HG03097 (cell line): ENCODE measurements around the gene LYZL6.

Source experiments
- ATAC-seq: cut with Tn5 transposase; IDR thresholded peaks from one replicate; pipeline ENCODE4 v1.9.1; 2021; ENCODE audit not compliant: unreplicated experiment, low FRiP score

LYZL6 gene, protein sequence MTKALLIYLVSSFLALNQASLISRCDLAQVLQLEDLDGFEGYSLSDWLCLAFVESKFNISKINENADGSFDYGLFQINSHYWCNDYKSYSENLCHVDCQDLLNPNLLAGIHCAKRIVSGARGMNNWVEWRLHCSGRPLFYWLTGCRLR

DNA sequence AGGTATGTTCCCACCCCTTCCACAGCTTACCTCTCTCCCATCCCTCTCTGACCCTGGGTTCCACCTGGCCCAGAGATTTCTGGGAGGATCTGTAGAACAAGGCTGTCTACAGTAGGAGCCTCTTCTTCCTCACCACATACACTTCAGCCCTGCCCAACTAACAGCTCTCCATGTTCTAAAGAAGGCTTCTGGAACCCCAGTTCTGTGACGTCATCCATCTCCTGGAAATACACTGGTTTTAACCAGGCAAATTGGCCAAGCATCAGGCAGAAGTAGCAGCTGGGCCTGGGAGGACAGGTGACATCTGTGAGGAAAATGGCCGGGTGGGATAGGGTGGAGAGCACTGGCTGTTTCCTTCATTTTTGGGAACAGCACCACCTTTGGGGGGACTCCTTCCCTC is at the start of gene LYZL6:
Gene LYZL6 (minus strand): TSS at position 177 of the 400 bp plus-strand sequence. CDS start 4,357 bp downstream, outside the sequence.
- ATAC-seq = no peak

DNA sequence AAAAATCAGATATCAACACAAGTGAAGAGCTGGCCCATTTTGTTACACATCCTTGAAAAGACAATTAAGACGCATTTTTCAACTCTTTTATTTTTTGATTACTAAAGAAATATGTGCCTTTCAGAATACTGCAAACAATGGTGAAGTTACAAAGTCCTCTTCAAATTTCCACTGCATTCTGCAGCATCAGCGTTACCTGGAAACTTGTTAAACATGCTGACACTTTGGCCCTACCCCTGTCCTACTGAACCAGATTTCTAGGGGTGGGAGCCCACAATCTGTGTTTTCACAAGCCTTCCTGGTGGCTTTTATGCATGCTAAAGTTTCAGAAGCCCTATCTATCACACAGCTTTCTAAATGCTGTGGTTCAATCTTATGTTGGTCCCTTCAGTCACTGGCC is 47.6 kb upstream of the LYZL6 start:
- ATAC-seq = no peak

DNA sequence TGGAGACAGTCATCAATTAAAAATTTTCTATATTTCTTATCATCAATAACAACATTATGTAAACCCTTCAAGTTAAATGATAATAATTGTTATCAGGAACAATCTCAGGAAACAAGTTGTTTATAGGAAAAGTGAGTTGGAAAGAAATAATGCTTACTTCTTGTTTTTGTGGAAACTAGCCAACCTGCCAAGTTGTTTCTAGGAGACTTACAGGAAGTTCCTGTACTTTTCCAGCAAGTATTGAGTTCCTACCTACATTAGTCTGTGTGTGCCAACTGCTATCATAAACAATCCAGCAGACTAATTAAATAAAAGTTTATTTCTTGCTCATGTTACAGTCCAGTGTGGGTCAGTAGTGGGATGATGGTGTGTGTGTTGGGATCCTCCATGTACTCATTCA is 44.7 kb upstream of the LYZL6 start:
- ATAC-seq = no peak

DNA sequence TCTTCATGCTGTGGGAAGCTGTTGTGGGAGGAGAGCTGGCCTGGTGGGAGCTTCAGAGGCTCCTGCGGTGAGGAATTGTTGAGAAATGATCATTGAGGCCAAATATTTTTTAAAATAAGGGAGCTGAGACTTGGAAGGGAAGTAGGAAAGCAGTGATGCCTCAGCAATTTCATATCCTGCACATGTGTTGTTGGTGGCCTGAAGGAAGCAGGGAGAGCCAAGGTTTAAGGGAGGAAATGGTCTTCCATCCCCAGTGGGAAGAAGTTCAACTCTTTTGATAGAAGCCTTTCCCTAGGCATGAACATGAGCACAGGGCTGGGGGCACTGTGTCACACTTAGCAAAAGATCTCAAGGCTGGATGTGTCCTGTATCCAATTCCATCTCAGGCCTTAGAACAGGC is 43.1 kb upstream of the LYZL6 start, which contains the start of gene CCL14:
Gene CCL14 (minus strand): TSS at position 87 of the 400 bp plus-strand sequence. CDS start 80 bp downstream, at position 7.
- ATAC-seq = no peak

DNA sequence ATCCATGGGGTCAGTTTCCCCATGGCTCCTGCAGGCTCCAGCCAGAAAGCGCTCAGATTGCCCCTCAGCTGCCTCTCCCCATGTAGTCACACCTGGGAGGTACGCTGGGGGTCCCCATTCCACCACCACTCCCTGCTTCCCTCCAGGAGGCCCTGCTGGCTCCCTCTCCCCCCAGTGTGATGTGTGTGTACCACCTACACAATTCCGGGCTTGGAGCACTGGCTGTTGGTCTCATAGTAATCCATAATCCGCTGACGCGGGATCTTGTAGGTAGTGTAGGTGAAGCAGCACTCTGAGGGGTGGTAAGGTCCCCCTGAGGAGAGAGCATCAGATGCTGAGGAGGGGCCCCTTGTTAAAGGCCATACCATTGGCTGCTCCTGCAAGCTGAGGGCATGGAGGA is 40.6 kb upstream of the LYZL6 start:
- ATAC-seq = no peak

DNA sequence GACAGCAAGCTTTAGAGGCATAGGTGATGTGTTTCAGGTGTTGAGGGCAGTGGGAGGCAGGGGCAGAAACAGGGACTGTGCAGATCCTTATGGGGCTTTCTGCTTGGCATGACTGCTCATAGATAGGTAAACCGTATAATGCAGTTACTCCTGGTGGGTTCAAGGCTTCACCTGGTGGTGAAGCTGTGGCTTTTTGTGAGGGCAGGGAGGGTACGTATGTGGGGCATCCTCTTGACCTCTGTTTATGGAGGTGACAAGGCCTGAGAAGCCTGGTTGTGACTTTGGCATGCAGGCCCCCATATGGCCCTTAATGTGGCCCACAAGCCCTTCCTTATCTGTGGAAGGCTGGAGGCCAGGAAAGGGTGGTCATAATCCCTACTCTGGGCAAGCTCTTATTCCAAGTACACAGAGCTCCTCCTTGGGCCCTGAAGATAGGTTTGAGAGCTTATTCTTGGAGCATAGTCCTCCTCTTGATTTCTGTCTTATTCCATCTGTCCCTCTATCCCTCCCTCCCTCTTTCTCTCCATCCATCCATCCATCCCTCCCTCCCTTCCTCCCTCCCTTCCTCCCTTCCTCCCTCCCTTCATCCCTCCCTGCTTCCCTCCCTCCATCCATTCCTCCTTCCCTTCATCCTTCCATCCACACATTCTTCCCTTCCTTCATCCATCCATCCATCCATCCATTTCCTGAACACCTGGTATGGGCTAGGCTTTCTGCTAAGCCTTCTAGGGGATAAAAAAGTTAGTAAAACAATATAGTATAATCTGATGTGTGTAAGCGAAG is 39.1 kb upstream of the LYZL6 start:
- no peak for ATAC-seq

DNA sequence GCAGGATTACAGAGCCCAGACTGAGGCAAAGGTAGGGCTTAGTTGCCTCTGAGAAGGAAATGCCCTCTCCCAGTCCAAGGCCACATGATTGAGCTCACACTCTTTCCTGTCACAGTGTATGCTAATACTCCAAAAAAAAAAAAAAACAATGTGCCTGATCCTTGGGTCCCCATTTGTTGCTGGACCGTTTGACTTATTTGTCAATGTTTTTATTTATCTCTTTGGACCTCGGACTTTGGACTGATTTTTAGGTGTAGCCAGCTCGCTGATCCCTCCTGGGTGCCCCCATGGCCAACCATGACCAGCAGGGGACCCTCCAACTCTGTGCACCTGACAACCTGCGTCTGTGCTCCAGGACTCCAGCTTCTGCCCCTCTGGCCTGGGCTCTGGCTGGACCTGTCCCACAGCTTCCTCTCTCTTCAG is 38.4 kb upstream of the LYZL6 start:
- no peak for ATAC-seq

DNA sequence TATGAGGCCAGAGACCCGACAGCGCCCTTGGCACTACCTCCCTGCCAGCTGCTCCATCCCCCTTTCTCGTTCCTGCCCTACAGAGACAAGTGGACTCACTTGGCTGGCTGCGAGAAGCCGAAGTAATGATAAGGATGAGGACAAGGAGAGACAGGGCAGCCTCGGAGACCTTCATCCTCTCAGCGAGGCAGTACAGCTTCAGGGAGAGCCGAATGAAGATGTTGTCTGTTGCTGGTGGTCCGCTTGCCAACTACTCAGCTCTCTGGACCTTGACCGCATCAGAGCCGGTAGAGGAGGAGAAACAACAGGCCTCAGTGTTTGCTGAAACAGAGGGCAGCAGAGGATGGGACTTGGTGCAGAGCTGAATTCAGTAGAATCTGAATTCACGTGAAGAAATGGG is 37.7 kb upstream of the LYZL6 start, which contains the start of gene CCL16:
Gene CCL16 (minus strand): TSS at position 252 of the 400 bp plus-strand sequence. CDS start 77 bp downstream, at position 175.
- no peak for ATAC-seq

DNA sequence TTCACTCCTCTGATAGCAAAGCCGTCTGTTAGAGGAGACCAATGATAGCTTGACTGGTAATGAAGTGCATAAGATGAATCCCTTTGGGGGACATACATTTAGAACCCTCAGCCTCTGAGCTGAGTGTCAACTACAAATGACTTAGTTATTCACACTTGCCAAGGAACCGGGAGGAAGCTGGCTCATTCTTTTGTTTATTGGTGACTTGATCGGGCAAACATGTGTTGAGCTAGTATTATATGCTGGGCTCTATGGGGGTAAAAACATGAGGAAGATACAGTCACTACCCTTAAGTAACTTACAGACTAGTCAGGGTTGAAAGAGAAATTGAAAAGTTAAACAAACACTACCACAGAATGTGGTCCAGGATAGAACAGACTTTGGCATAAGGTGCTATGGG is 34.8 kb upstream of the LYZL6 start:
- ATAC-seq = no peak

DNA sequence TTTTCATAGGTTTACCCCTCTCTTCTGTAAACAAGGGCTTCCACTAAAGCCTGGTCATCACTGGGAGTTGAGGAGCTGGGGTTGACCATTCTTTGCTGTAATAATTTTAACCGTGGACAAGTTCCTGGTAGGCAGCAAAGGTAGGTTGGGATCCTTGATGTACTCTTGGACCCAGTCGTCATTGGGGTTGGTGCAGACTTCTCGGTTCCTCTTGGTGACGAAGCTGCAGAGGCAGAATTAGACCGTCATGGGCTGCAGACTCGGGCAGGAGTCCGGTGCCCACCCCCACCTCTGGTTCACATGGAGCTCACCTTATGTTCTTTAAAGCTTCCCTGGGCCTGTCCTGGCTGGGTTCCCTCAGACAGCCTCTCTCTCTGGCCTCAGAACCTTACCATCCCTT is 34.0 kb upstream of the LYZL6 start:
- ATAC-seq = no peak

DNA sequence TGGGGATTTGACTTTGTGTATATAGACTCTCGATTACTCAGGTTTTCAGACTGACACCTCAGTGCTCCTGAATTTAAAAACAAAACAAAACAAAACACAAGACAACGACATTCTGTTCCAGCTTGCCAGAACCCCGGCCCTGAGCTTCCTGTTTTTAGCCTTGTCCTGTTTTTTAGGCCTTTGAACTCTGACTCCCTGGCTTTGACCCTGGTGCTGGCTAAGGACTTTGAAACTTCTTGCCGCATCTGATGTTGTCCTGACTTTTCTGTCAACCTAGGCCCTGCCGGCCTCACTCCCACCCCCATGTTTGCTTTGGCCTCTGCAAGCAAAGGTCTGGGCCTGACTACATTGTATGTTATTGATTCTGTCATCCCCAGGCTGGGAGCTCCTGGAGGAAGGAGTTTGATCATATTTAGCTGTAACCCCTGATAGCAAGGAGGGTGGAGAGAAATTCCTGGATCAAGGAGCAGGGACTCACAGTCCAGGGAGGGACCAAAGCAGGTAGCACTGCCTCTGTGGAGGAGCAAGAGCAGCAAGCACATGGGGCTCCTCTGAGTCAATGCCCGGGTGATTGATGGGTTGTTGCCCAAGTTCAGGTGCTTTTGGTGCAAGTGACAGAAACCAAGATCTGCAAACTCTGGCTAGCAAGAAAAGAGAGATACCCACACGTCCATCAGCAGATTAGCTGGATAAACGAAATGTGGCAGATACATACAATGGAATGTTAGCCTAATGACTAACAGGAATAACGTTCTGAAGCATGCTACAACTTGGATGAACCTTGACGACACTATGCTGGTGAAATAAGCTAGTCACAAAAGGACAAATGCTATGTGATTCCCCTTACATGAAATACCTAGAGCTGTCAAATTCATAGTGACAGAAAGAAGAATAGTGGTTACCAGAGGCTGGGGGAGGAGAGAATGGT is 30.1 kb upstream of the LYZL6 start:
- ATAC-seq = no peak

DNA sequence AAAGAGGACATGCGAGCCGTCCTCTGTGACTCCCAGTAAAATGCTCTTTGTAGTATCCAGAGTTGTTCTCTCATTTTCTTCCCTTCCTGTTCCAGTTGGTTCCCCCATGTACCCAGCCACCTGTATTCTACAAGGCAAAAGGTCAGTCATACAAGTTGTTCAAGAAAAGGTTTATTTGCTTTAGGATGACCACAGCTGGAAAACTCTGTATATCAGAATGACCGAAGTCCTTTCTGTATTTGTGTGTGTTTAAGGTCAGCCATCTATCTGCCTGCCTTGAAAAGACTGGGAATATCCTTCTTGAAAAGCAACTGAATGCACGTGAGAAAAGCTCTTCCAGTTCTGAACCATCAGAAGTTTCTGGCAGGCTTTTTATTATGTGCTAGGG is 29.4 kb upstream of the LYZL6 start:
- no peak for ATAC-seq

DNA sequence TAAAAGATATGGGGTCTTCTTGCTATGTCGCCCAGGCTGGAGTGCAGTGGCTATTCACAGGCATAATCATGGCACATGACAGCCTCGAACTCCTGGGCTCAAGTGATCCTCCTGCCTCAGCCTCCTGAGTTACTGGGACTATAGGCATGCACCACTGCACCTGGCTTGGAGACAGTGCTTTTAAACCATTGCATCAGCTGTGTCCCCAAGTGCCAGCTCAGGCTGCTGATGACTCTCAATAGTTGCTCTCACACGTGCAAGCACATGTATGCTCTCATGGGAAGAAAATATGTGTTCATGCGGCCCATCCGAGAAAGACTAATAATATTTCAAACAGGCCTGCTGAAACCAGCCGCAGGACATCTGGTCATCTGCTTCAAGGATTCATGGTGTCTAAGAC is 29.0 kb upstream of the LYZL6 start:
- ATAC-seq = no peak

DNA sequence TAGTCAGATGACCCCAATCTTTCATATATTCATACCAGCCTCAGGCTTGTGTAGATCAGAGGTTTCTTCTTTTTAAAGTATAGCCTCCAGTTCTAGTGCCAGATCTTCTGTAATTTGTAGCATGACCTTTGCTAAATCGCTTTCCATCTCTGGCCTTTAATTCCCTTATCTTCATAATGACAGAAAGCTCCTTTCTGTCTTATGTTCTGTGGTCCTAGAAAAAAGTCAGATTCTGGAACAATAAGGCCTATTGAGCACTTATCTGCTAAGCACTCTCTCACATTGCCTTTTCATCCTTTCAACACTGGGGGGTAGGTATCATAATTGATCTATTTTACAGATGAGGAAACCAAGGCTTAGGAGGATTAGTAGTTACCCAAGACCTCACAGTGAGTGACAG is 28.6 kb upstream of the LYZL6 start:
- no peak for ATAC-seq

DNA sequence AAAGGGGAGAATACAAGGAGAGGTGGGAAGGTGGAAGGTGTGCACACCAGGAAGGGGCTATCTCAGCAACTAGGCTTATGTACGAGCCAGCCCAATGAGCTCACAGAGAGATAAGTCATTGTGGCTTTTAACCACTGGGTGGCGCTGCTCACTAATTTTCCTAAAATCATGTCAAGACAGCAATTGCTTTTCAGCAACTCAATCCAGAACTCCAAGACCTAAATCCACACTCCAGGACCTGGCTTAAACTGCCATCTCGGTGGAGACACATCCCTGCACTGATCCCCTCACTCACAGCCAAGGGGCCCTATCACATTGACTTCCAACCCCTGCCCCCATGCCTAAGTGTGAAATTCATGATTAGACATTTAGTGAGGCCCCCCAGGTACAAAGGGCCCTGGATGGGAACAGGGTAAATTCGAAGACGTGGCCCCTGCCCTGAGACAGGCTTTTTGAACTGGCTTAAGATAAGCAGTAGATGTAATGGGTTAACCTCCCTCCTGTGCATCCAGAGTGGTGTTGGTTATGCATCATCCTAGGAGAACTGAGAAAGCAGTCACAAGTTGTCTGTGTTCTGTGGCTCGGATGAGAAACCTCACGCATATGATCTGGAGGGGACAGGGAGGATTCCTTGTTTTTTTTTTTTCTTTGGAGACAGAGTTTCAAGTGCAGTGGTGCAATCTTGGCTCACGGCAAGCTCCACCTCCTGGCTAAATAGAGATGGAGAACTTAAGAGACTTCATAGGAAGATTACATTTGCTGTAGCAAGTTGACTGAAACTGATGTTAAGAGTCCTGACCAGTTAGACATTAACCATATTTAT is 26.3 kb upstream of the LYZL6 start:
- ATAC-seq = no peak

DNA sequence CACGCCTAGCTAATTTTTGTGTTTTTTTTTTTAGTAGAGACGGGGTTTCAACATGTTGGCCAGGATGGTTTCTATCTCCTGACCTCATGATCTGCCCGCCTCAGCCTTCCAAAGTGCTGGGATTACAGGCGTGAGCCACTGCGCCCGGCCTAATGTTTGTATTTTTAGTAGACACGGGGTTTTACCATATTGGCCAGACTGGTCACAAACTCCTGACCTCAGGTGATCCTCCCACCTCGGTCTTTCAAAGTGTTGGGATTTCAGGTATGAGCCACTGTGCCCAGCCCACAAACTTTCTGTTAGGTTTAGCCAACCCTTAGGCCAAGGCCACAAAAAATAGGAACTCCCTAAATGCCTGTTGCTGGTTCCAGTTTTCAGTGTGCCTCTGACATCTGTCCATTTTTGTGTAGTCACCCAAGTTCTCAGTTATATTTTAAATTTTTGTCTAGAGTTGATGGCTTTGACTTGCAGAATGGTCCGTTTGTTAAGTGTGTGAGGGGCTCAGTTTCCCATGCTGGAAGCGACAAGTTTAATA is 25.1 kb upstream of the LYZL6 start:
- ATAC-seq = no peak

DNA sequence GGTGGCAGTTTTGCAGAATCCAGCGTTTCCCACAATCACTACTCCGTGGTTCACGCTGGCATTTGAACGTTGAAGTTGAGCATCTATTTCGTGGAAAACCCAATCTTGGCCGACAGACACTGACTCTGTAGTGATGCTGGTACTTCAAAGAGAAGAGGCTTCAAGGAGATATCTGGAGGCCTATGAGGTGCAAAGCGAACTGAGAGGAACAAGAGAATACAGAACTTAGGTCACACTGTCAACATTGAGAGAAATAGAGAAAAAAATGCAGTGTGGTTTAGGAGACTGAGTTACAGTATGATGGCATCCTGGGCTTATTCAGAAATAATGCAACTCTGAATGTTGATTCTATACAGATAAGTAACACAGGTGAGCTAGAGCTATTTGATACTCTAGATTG is 21.8 kb upstream of the LYZL6 start:
- no peak for ATAC-seq

DNA sequence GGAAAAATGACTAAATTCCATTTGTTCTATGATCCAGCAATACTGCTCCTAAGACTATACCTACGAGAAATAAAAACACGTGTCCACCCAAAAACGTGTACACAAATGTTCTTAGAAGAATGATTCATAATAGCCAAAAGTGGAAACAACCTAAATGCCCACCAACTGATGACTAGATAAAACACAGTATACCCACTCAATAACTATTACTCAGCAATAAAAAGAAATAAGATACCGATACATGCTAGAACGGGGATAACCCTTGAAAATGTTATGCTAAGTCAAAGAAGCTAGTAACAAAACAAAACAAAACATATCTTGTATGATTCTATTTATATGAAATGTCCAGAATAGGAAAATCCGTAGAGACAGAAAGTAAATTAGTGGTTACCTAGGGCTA is 20.1 kb upstream of the LYZL6 start:
- ATAC-seq = no peak

DNA sequence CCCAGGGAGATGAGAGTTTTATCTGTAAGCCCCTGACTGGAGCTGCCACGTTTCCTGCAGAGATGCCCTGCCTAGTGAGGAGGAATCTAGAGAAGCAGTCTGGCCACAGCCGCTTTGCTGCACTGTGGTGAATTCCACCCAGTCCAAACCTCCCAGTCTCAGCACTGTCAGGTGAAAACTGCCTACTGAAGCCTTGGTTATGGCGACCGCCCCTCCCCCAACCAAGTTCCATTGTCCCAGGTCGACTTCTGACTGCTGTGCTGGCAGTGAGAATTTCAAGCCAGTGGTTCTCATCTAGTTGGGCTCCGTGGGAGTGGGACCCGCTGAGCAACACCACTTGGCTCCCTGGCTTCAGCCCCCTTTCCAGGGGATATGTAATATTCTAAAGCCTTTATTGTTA is 10.2 kb upstream of the LYZL6 start:
- no peak for ATAC-seq

DNA sequence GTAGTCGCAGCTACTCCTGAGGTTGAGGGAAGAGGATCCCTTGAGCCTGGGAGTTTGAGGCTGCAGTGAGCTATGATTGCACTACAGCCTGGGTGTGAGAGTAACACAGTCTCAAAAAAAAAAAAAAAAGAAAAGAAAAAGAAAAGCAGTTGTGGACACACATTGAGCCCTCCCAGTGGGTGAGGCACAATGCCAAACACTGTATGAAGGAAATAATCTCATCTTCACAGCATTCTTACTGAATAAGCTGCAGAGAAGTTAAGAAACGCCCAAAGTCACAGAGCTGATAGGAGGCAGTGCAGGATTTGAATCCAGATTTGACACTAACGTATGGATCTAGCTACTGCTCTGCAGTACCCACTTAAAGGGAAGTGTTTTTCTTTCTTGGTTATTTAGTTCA is 5.9 kb upstream of the LYZL6 start:
- ATAC-seq = no peak
